NOMO-1 (cell line): ENCODE results near the gene WAS.

Source experiments
- DNase-seq, 2 experiments: peaks; one replicate each; lab custom pipeline; 2025; ENCODE audit not compliant: unreplicated experiment in 2 of 2; lab: John Stamatoyannopoulos, UW

Gene WAS

GRCh38 chrX:48711162-48711928, 27.7 kb downstream of the WAS start:
- no peak for DNase-seq

GRCh38 chrX:48711929-48712505, 28.4 kb downstream of the WAS start:
- no peak for DNase-seq

- no peak for DNase-seq
Observed at GRCh38 chrX:48713847-48714246, 30.2 kb downstream of the WAS start.

- no peak for DNase-seq
Observed at GRCh38 chrX:48714573-48714972, 31.0 kb downstream of the WAS start.

- no peak for DNase-seq
Observed at GRCh38 chrX:48715072-48715471, 31.5 kb downstream of the WAS start.

- no peak for DNase-seq
Observed at GRCh38 chrX:48715876-48716502, 32.4 kb downstream of the WAS start.

GRCh38 chrX:48719958-48720357, 36.4 kb downstream of the WAS start:
- no peak for DNase-seq

GRCh38 chrX:48720577-48721250, 37.1 kb downstream of the WAS start:
- DNase-seq = no peak

- DNase-seq = no peak
Observed at GRCh38 chrX:48721916-48722315, 38.3 kb downstream of the WAS start.

- no peak for DNase-seq
Observed at GRCh38 chrX:48726596-48726995, 43.0 kb downstream of the WAS start.

GRCh38 chrX:48728653-48729052, 45.1 kb downstream of the WAS start:
- DNase-seq = no peak

GRCh38 chrX:48736303-48736702, 52.7 kb downstream of the WAS start:
- DNase-seq = no peak

- no peak for DNase-seq
Observed at GRCh38 chrX:48736878-48737212, 53.2 kb downstream of the WAS start.

- peak; percentile 87 to 90 for DNase-seq
Observed at GRCh38 chrX:48737213-48737938, 53.8 kb downstream of the WAS start.

GRCh38 chrX:48737940-48738339, 54.3 kb downstream of the WAS start:
- no peak for DNase-seq
